NCI-H524 treated with DMSO at 0.1 percent for 48 hours (cell line): ENCODE measurements around the gene DMKN.
"Not testable (repeated sequence)": the region's sequence is repeated elsewhere in the genome, so short reads cannot be mapped to it uniquely, and the experiment has no call there.

ENCODE experiments used
- DNase-seq: peaks from one replicate; lab custom pipeline; 2025; lab: John Stamatoyannopoulos, UW

The DMKN gene

DNA sequence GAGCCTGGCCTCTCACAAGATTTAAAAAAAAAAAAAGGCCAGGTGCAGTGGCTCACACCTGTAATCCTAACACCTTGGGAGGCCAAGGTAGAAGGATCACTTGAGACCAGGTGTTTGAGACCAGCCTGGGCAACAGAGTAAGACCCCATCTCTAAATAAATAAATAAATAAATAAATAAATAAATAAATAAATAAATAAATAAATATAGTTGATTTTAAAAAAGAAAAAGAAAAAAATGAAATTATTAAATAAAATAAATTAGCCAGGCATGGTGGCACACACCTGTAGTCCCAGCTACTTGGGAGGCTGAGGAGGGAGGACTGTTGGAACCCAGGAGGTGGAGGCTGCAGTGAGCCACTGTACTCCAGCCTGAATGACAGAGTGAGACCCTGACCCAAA, 51.7 kb downstream of the DMKN start:
- not testable (repeated sequence) for DNase-seq

DNA sequence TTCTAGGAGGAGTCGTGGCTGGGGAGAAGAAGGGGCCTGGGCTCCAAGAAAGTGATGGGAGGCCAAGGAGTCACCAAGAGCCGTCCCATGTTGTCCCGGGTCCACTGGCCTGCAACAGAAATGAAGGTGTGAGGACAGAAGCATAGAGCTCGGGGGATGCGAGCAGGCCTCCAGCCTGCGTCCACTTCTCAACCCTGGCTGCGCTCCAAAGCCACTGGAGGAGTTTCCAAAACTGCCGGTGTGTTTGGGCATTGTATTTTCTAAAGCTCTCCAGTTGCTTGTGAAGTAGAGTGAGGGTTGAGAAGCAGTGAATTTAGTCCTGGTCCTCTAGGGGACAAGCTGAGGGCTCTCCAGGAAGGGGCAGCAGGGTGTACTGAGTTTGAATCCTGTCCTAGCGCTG, 52.4 kb downstream of the DMKN start:
- DNase-seq: no peak

DNA sequence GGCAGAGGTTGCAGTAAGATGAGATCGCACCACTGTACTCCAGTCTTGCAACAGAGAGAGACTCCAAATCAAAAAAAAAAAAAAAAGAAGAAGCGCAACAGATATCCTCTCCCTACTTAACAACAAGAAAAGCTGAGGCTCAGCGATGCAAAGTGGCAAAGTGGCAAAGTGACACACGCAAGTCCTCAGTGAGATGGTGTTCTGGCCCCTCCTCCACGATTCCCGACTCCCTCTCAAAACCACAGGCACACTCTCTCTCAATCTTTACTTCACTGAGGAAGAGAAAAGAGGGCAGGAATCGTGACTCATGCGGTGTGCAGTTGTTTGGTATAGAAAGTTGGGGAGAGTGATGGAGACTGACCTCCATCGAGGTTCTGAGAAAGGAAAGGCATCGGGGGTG, 52.8 kb downstream of the DMKN start:
- DNase-seq: no peak

DNA sequence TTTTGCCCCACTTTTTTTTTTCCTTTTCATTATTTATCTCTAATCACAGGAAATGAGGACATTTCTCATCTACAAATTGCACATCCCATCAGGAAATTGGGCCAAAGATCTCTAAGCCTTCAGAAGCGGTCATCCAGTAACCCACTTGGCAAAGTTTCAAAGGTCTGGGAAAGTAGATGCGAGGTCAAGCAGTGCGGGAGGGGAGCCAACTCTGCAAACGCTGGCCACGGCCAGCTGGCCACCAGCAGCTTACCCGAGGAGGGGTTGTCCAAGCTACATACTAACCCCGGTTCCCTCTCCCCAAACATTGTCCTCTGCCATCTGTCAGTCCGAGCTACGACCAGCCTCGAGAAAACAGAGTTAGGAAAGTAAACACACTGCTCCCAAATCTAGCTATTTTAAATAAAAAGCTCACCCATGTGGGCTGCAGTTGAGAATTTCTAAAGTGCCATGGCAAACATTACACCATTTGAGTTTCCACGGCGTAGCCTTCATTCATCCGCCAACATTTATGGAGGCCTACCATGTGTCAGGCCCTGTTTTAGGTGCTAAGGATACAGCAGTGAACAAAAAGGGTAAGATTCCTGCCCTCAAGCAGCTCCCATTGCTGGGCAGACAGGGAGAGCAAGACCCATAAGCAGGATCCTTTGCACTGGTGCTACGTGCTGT, 53.9 kb downstream of the DMKN start:
- DNase-seq: no peak

DNA sequence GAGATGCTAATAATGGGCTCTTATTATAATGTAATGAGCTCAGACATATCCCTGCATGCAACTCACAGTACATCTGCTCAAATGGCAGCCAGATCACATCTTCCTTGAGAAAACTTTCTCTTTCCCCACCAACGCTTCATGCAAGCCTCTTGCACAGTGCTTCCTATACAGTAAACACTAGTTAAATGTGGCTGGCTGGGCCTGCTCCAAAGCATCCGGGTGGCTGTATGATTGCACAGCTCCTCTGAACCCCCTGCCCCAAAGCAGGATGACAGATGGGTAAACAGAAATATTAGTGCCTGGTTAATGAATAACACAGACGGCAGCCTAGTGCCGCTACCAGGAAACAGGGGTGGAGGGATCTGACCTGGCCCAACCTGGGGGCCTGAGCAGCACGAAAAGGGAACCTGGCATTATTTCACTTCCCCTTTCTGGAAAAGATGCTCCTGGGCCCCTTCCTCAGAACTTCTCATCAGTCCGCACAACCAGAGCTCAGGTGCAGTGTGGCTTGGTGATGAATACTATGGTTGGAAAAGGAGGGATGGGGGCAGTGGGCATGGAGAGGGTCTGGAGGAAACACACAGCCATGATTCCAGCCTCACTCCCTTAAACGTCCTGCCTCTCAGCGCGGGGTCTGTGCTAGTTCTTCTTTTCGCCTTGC, 54.6 kb downstream of the DMKN start:
- DNase-seq: no peak

DNA sequence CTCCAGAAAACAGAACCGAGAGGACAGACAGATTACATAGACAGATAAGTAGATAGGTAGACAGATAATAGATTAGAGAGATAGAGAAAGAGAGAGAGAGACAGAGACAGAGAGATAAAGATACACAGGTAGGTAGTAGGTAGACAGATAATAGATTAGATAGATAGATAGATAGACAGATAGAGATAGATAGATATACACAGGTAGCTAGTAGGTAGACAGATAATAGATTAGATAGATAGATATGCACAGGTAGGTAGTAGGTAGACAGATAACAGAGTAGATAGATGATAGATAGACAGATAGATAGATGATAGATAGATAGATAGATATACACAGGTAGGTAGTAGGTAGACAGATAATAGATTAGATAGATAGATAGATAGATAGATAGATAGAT, 55.3 kb downstream of the DMKN start:
- no peak for DNase-seq

DNA sequence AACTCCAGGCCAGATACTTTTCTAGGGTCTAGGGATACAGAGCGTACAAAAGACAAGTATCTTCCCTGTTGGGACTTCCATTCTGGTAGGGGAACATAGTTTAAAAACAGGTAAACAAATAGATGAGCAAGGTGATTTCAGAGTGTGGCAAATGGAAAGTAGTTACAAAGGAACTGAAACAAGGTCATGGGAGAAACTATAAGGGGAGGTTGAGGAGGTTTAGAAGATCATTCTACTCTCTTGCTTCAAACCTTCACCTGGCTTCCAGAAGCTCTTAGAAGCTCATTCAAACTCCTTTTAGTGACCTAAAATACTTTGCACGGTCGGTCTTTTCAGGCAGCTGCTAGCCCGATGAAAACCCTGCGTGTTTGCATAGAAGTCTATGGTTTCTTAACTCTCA, 56.3 kb downstream of the DMKN start:
- DNase-seq: no peak

DNA sequence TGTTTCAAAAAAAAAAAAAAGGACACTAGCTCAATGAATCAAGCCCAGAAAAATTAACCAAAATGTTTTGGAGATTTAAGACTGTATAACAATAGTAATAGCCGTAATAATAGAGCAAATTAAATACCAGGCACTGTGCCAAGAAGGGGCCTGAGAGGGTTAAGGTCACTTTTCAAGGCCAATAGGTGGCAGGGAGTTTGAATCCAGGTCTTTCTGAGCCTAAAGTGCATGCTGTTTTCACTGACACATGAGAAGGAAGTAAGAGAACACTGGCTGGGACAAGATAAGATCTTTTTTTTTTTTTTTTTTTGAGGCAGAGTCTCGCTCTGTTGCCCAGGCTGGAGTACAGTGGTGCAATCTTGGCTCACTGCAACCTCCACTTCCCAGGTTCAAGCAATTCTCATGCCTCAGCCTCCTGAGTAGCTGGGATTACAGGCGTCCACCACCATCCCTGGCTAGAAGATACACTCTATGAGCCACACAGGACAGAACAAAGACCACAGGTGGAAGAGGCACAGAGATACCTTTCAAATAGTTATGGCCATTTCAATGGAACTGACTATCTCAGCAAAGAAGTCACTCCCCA, 57.7 kb downstream of the DMKN start:
- DNase-seq: no peak

DNA sequence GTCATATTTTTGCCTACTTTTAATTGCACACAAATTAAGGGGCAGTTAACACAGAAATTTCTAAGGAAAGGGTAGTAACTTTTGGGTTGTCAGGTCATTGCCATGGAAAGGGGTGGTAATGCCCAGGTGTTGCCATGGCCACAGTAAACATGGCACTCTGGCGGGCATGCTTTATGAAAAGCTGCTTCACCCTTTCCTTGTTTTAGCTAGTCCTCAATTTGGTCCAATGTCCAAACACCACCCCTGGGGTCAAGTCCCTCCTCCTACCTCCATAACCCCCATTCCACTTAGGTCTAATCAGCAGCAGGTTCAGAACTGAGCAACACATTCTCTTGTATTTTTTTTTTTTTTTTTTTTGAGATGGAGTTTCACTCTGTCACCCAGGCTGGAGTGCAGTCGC, 58.8 kb downstream of the DMKN start:
- no peak for DNase-seq

DNA sequence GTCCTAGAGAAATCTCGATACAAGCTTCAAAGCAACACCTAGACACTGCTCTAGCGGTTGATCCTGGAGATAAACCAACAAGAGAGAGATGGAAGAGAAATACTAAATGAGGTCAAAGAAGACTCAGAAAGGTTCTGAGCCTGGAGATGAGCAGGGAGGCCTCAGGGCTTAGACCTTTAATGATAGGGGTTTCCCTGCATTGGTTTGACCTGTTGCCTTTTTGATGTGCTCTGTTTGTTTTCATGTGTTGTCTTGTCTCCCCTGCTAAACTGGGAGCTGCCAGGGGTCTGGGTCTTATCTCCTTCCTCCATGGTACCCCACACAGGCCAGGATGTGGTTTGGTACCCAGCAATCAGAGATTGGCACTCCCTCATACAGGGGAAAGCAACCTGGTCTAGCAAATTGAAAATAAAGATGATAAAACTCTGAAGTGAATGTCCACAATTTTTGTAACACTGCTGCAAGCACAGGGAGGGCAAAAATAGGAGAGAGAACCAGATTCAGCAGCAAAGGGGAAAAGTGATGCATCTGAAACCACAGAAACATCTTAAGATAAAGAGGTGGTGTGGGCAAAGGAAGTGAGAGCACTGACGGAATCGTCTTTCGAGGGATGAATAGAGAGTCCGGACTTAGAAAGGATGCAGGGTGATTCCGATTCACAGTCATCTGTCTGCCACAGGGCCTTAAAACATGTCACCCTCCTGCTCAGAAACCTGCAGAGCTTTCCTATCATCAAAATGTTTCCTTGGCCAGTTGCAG, 61.9 kb downstream of the DMKN start:
- no peak for DNase-seq

DNA sequence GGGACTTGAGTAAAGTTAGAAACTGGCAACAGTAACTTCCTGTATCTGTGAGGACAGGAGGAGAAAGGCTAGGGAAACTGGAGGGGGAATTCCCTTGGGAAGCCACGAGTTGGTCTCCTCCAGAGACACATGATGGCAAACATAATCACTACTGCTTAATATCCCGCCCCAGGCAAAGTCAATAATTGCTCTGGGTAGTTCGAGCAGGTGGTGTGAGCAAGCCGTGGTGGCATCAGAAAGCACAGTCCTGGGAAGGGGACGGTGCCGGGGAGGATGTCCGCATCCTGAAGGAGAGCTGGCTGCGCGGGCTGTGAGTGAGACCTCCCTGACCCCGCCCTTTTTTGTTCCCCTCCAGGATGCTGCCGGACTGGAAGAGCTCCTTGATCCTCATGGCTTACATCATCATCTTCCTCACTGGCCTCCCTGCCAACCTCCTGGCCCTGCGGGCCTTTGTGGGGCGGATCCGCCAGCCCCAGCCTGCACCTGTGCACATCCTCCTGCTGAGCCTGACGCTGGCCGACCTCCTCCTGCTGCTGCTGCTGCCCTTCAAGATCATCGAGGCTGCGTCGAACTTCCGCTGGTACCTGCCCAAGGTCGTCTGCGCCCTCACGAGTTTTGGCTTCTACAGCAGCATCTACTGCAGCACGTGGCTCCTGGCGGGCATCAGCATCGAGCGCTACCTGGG, 63.9 kb downstream of the DMKN start:
- no peak for DNase-seq

DNA sequence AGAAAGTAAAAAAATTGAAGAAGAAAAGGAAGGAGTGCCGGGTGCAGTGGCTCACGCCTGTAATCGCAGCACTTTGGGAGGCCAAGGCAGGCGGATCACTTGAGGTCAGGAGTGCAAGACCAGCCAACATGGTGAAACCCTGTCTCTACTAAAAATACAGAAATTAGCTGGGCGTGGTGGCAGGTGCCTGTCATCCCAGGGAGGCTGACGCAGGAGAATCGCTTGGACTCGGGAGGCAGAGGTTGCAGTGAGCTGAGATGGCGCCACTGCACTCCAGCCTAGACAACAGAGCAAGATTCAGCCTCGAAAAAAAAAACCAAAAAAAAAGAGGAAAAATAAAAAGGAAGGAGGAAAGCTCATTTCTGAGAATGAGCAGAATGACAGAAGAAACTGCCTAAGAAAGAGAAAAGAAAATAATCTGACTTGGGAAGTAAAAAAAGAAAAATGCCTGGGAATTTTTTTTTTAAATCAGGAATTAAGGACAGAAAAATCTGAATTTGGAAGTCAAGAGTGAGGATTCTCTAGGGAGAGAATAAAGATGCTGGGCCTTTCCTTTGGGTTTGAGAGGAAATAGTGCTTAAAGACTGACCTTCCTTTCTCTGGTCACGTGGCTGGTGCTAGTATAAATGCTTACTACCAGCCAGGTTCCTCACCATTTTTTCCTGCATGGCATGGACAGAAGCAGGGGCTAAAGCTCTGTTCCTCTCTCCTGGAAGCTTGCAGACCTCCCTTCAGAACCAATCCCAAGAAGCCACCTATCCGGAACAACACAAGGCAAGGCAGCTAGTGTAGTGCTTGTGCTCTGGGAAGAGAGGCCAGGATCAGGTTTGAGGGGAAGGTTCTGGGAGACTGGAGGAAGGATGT, 65.6 kb downstream of the DMKN start, which contains the start of gene FFAR2:
Gene FFAR2, plus strand, starts transcription at position 652 of the 864 bp plus-strand sequence. CDS start 1,458 bp downstream, outside the sequence.
- no peak for DNase-seq
